ENCODE results near the gene LAMTOR4. TPM values are rescaled to one million over a fixed set of nuclear protein-coding genes. Genes with fewer than 3 reads are reported as not detected.

The LAMTOR4 gene
- total RNA-seq (2014; rRNA removed; shearing (Covaris generic); ENCODE audit: low replicate concordance): 54.8 and 74.5 TPM in 2 replicates

GRCh38 chr7:100148559-100149328, at the start of gene LAMTOR4:
Gene LAMTOR4, plus strand, starts transcription at chr7:100148918. Its CDS starts 55 bp downstream, at chr7:100148973.
- Histone ChIP-seq H3K36me3 (no peaks in the 10 kb centered on the region), H3K4me3 (peak within 1 kb of the TSS; percentile 89), H3K9me3 (no peaks in the 10 kb centered on the region), H3K27me3 (no peaks in the 10 kb centered on the region)
- peak; percentile 97 for DNase-seq

DNA sequence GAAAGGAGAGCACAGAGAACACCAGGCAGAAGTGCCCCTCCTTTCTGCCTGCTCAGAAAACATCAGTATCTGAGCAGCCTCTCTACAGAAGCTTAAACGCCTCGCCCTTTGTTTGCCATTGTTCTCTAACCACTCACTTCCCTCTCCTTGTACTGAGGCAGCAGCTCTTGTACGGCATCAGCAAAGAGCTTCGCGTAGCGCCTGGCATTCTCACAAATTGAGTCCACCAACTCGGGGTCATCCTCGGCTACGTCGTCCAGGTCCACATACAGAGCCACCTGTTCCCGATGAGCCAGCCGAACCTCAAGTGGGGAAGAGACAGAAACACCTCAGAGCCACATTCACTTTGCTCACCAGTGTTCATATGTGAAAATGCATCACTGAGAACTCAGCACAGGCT, 49.3 kb upstream of the LAMTOR4 start:
- H3K9me3 ChIP-seq: no peaks in the 10 kb centered on the region
- no peak for DNase-seq
- peak overlapping the region; percentile 84 for H3K4me3 ChIP-seq
- H3K27me3 ChIP-seq: no peaks in the 10 kb centered on the region
- H3K36me3 ChIP-seq: peaks cover 53% of the 10 kb centered on the region

DNA sequence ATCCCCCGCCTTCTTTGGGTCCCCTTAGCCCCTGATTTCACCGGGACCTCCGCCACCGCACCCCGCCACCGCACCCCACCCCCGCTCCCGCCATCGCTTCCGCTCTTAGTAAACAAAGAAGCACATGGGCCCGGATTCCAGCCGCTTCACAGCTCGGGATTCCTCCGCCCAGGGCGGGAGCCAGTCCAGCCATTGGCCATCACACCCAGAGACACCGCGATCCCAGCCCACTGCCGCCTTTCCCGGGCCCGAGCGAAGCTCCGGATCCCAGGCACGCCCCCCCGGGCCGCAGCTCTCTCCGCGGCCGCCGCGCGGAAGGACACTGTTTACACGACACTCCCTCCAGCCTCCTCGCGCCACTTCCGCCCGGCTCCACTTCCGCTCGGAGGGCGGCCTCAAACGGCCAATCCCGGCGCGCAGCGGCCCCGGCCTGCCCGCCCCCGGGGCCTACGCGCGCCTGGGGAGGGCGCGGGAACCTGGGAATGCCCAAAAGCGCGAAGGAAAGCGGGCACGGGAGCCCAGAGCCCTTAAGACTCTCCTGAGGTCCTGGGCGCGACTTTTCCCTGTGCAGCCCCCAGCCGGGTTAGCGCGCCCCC, 48.2 kb upstream of the LAMTOR4 start:
- no peaks in the 10 kb centered on the region for H3K9me3 ChIP-seq
- no peaks in the 10 kb centered on the region for H3K27me3 ChIP-seq
- peak overlapping the region; percentile 84 for H3K4me3 ChIP-seq
- H3K36me3 ChIP-seq: peaks cover 42% of the 10 kb centered on the region
- peak; percentile 91 for DNase-seq

- Histone ChIP-seq H3K4me3 (peak within 1 kb of the TSS; percentile 84), H3K9me3 (no peaks in the 10 kb centered on the region), H3K27me3 (no peaks in the 10 kb centered on the region), H3K36me3 (peaks cover 35% of the 10 kb centered on the region)
- peak; percentile 98 for DNase-seq
Observed at GRCh38 chr7:100101016-100101862, 47.5 kb upstream of the LAMTOR4 start, which contains the start of the genes AP4M1 and MCM7. Gene AP4M1, plus strand, starts transcription at chr7:100101643. Its CDS starts 72 bp downstream, at chr7:100101715. Gene MCM7, minus strand, starts transcription at chr7:100101397. Its CDS starts 103 bp downstream, at chr7:100101294.

GRCh38 chr7:100102950-100103840, 45.5 kb upstream of the LAMTOR4 start:
- Histone ChIP-seq H3K27me3 (no peaks in the 10 kb centered on the region), H3K4me3 (no peak overlapping the region), H3K36me3 (peaks cover 18% of the 10 kb centered on the region), H3K9me3 (no peaks in the 10 kb centered on the region)
- no peak for DNase-seq

DNA sequence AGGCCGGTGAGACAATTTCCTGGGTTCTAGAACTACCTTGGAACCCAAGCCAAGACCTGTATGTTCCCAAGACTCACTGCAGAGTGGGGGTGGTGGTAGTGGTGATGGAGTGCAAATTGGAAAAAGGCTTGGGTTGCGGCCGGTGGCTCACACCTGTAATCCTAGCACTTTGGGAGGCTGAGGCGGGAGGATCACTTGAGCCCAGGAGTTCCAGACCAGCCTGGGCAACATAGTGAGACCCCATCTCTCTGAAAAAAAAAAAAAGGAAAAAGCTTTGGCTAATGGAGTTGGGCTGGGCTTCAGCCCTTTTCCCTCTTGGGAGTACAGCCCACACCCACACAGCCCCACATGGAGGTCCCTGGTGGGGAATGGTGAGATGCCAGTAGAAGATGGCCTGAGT, 43.2 kb upstream of the LAMTOR4 start:
- H3K27me3 ChIP-seq: no peaks in the 10 kb centered on the region
- H3K4me3 ChIP-seq: no peak overlapping the region
- H3K9me3 ChIP-seq: no peaks in the 10 kb centered on the region
- DNase-seq: no peak
- no peaks in the 10 kb centered on the region; the same call in 1 of the 2 replicates for H3K36me3 ChIP-seq

DNA sequence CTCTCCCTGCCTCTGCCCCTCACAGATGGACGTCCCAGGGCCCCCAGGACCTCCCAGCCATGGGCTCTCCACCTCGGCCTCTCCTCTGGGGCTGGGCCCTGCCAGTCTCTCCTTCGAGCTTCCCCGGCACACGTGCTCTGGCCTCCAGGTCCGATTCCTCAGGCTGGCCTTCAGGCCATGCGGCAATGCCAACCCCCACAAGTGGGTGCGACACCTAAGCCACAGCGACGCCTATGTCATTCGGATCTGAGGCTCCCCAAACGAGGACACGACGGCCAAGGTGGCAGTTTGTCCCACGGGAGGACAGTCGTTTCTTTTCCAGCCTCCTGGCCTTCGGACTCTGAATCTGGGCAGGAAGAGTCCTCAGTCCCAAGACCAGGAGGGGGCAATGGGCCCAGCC, 42.1 kb upstream of the LAMTOR4 start:
- DNase-seq: no peak

GRCh38 chr7:100107125-100107737, 41.5 kb upstream of the LAMTOR4 start:
- Histone ChIP-seq H3K36me3 (no peaks in the 10 kb centered on the region; the same call in 1 of the 2 replicates), H3K4me3 (no peak overlapping the region), H3K27me3 (no peaks in the 10 kb centered on the region), H3K9me3 (no peaks in the 10 kb centered on the region)
- DNase-seq: no peak

More for the DNA sequence above, 42.1 kb upstream of the LAMTOR4 start:
- no peak overlapping the region for H3K4me3 ChIP-seq
- H3K9me3 ChIP-seq: no peaks in the 10 kb centered on the region
- H3K27me3 ChIP-seq: no peaks in the 10 kb centered on the region
- H3K36me3 ChIP-seq: no peaks in the 10 kb centered on the region; the same call in 1 of the 2 replicates

GRCh38 chr7:100107890-100108289, 40.8 kb upstream of the LAMTOR4 start:
- Histone ChIP-seq H3K4me3 (no peak overlapping the region), H3K36me3 (no peaks in the 10 kb centered on the region; the same call in 1 of the 2 replicates), H3K9me3 (no peaks in the 10 kb centered on the region), H3K27me3 (no peaks in the 10 kb centered on the region)
- no peak for DNase-seq

- no peaks in the 10 kb centered on the region for H3K9me3 ChIP-seq
- no peaks in the 10 kb centered on the region for H3K27me3 ChIP-seq
- no peaks in the 10 kb centered on the region; the same call in 1 of the 2 replicates for H3K36me3 ChIP-seq
- DNase-seq: no peak
- no peak overlapping the region for H3K4me3 ChIP-seq
Observed at GRCh38 chr7:100109521-100110163, 39.1 kb upstream of the LAMTOR4 start.

- no peaks in the 10 kb centered on the region for H3K9me3 ChIP-seq
- no peaks in the 10 kb centered on the region; the same call in 1 of the 2 replicates for H3K36me3 ChIP-seq
- H3K4me3 ChIP-seq: no peak overlapping the region
- no peak for DNase-seq
- no peaks in the 10 kb centered on the region for H3K27me3 ChIP-seq
Observed at GRCh38 chr7:100111156-100111555, 37.6 kb upstream of the LAMTOR4 start.

GRCh38 chr7:100111914-100112313, 36.8 kb upstream of the LAMTOR4 start:
- no peak for DNase-seq
- Histone ChIP-seq H3K27me3 (no peaks in the 10 kb centered on the region), H3K9me3 (no peaks in the 10 kb centered on the region), H3K4me3 (no peak overlapping the region), H3K36me3 (no peaks in the 10 kb centered on the region; the same call in 1 of the 2 replicates)

DNA sequence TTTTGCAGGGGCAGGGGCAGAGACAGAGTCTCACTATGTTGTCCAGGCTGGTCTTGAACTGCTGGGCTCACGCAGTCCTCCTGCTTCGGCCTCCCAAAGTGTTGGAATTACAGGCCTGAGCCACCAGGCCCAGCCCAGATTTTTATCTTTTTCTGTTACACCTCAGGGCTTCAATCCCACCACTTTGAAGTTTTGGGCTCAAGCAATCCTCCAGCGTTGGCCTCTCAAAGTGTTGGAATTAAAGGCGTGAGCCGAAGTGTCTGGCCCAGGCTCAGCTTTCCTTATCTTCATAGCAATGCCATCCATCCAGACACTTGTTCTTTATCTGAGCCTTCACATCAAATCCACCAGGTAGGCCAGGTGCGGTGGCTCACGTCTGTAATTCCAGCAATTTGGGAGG, 33.7 kb upstream of the LAMTOR4 start:
- Histone ChIP-seq H3K27me3 (no peaks in the 10 kb centered on the region), H3K36me3 (no peaks in the 10 kb centered on the region; the same call in 1 of the 2 replicates), H3K4me3 (no peak overlapping the region), H3K9me3 (no peaks in the 10 kb centered on the region)
- no peak for DNase-seq

- no peaks in the 10 kb centered on the region for H3K9me3 ChIP-seq
- DNase-seq: no peak
- peak overlapping the region; percentile 78 for H3K4me3 ChIP-seq
- no peaks in the 10 kb centered on the region for H3K36me3 ChIP-seq
- no peaks in the 10 kb centered on the region for H3K27me3 ChIP-seq
Observed at GRCh38 chr7:100118388-100119071, 30.2 kb upstream of the LAMTOR4 start.
